Erythroblast (primary cell): Measurements from ENCODE around the gene CDH18.

Experiments used
- GATA1 ChIP-seq: IDR thresholded peaks from 2 replicates; pipeline ENCODE4 v1.6.1; 2011; ENCODE audit warnings: low read depth, mild to moderate bottlenecking, control low read depth, low read length, moderate library complexity
- POLR2A ChIP-seq: IDR thresholded peaks from 2 replicates; pipeline ENCODE4 v1.6.1; 2011; ENCODE audit warnings: mild to moderate bottlenecking, low read length

DNA sequence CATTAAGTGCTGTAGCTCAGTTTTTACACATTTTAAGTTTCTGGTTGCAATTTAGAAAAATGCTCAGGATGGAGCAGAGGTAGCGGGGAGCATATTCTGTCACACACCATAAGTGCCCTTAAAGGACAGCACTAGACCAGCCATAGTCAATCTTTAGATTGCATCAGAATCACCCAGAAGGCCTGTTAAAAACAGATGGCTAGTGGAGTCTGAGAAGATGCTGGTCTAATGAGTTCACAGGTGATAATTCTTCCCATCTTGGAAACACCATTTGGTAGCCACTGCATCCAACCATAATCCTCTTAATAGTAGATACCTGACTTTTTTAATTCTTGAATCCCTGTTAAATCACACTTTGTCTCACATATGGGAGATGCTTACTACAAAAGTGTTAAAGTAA lies 113.2 kb downstream of the CDH18 start:
- TF ChIP-seq POLR2A (no peak), GATA1 (no peak)
